Measurements from ENCODE around the gene SPRTN.
"Not testable (repeated sequence)": the region's sequence is repeated elsewhere in the genome, so short reads cannot be mapped to it uniquely, and the experiment has no call there.

The SPRTN gene

GRCh38 chr1:231335663-231336602, 2.2 kb upstream of the SPRTN start:
- DNase-seq: no peak

GRCh38 chr1:231337043-231337471, 1.0 kb upstream of the SPRTN start:
- DNase-seq: no peak

GRCh38 chr1:231337472-231338269, 422 bp upstream of the SPRTN start, which contains the start of gene EXOC8:
Gene EXOC8 (minus strand): TSS chr1:231337852. CDS start chr1:231337745, 107 bp downstream.
- DNase-seq: peak; percentile 96

GRCh38 chr1:231340328-231341013, 2.4 kb downstream of the SPRTN start:
- no peak for DNase-seq

- DNase-seq: no peak
These were observed 9.9 kb downstream of the SPRTN start for GRCh38 chr1:231347961-231348360.

- no peak for DNase-seq
These were observed 10.3 kb downstream of the SPRTN start for GRCh38 chr1:231348442-231348841.

GRCh38 chr1:231348856-231349255, 10.8 kb downstream of the SPRTN start:
- DNase-seq: not testable (repeated sequence)

GRCh38 chr1:231351816-231352215, 13.7 kb downstream of the SPRTN start:
- no peak for DNase-seq

- DNase-seq: no peak
These were observed 15.0 kb downstream of the SPRTN start for GRCh38 chr1:231353086-231353485.

GRCh38 chr1:231354330-231355020, 16.4 kb downstream of the SPRTN start:
- no peak for DNase-seq

GRCh38 chr1:231355171-231355570, 17.1 kb downstream of the SPRTN start:
- no peak for DNase-seq

GRCh38 chr1:231357187-231357772, 19.2 kb downstream of the SPRTN start:
- DNase-seq: no peak

- DNase-seq: peak; percentile 67
These were observed 19.8 kb downstream of the SPRTN start for GRCh38 chr1:231357831-231358354.

- DNase-seq: peak; percentile 84
These were observed 21.0 kb downstream of the SPRTN start for GRCh38 chr1:231359113-231359512.

GRCh38 chr1:231362325-231362724, 24.2 kb downstream of the SPRTN start:
- DNase-seq: no peak

- DNase-seq: no peak
These were observed 25.5 kb downstream of the SPRTN start for GRCh38 chr1:231363624-231364023.

GRCh38 chr1:231364192-231364591, 26.1 kb downstream of the SPRTN start:
- no peak for DNase-seq

- no peak for DNase-seq
These were observed 31.2 kb downstream of the SPRTN start for GRCh38 chr1:231369282-231369681.

GRCh38 chr1:231372501-231372900, 34.4 kb downstream of the SPRTN start:
- no peak for DNase-seq

- DNase-seq: no peak
These were observed 36.3 kb downstream of the SPRTN start for GRCh38 chr1:231374394-231374793.

GRCh38 chr1:231376101-231376500, 38.0 kb downstream of the SPRTN start:
- no peak for DNase-seq

Data from fibroblast of skin of abdomen (primary cell).